H1 (cell line): ENCODE measurements around the gene NHS. TPM values are rescaled to one million over a fixed set of nuclear protein-coding genes. Genes with fewer than 3 reads are reported as not detected.

Experiments used
- CTCF ChIA-PET: fragments of 300-600 bp; sonication (Branson Sonifier 250); formaldehyde crosslinking; loops from one replicate; lab custom pipeline; 2021; ENCODE audit not compliant: partially characterized antibody; lab: Charles Lee
- POLR2A ChIA-PET: fragments of 300-600 bp; sonication (Branson Sonifier 250); formaldehyde crosslinking; loops from one replicate; lab custom pipeline; 2021; ENCODE audit warnings: inconsistent platforms; ENCODE audit not compliant: partially characterized antibody; lab: Charles Lee
- DNase-seq, 2 experiments: peaks; one replicate each; pipeline versions ENCODE4 v3.0.0 to v3.0.0-alpha.2; 2010 to 2022; ENCODE audit warnings: low spot score in 2 of 2, low read depth in 1 of 2, mixed read lengths in 1 of 2
- FAIRE-seq: peaks from 2 replicates; lab custom pipeline; 2011; peaks lifted over from hg19 to GRCh38; lab: Jason Lieb, UNC
- H2AFZ ChIP-seq: 2 replicates; pipeline ENCODE4 v1.8.1; 2012; ENCODE audit warnings: low read length, inconsistent platforms
- H2AK5ac ChIP-seq: 2 replicates; pipeline ENCODE4 v1.6.1; 2013; ENCODE audit warnings: low read depth, low read length
- H2BK120ac ChIP-seq: replicated peaks from 2 replicates; pipeline ENCODE3; 2013; ENCODE audit warnings: low read depth, low read length, inconsistent platforms
- H2BK12ac ChIP-seq: 2 replicates; pipeline ENCODE4 v1.6.1; 2013; ENCODE audit warnings: low read depth, low read length
- H2BK15ac ChIP-seq: 2 replicates; pipeline ENCODE4 v1.6.1; 2013; ENCODE audit warnings: low read length
- H2BK20ac ChIP-seq: 2 replicates; pipeline ENCODE4 v1.6.1; 2013; ENCODE audit warnings: low read length
- H2BK5ac ChIP-seq: 2 replicates; pipeline ENCODE4 v1.6.1; 2013; ENCODE audit warnings: low read depth, low read length
- H3K14ac ChIP-seq: 2 replicates; pipeline ENCODE4 v1.6.1; 2013; ENCODE audit warnings: inconsistent platforms; ENCODE audit not compliant: insufficient read length
- H3K18ac ChIP-seq: 2 replicates; pipeline ENCODE4 v1.6.1; 2013; ENCODE audit warnings: low read length; ENCODE audit errors: extremely low read depth
- H3K23ac ChIP-seq: 2 replicates; pipeline ENCODE4 v1.6.1; 2013; ENCODE audit warnings: inconsistent platforms; ENCODE audit not compliant: insufficient read length
- H3K23me2 ChIP-seq: 2 replicates; pipeline ENCODE4 v1.6.1; 2013; ENCODE audit warnings: low read depth, low read length
- H3K27ac ChIP-seq: 2 replicates; pipeline ENCODE4 v1.6.1; 2011; ENCODE audit warnings: low read depth, low read length, inconsistent platforms
- H3K27me3 ChIP-seq, 4 experiments: replicated peaks in 1 of 4; 1 replicate in 1 of 4; 2 replicates in 3 of 4; pipeline versions ENCODE4 v1.6.1 to v1.8.1; 2011 to 2013; ENCODE audit warnings: low read length in 3 of 4, mild to moderate bottlenecking in 3 of 4, inconsistent platforms in 2 of 4, mixed read lengths in 2 of 4, moderate library complexity in 1 of 4; ENCODE audit not compliant: control insufficient read depth in 3 of 4, insufficient read depth in 3 of 4; ENCODE audit errors: extremely low read depth in 1 of 4
- H3K36me3 ChIP-seq, 4 experiments: 2 replicates each; pipeline versions ENCODE4 v1.6.1 to v1.8.1; 2011 to 2013; ENCODE audit warnings: mild to moderate bottlenecking in 4 of 4, low read length in 3 of 4, moderate library complexity in 2 of 4, control low read depth in 1 of 4, inconsistent platforms in 1 of 4; ENCODE audit not compliant: insufficient read depth in 4 of 4, control insufficient read depth in 2 of 4
- H3K4ac ChIP-seq: replicated peaks from 2 replicates; pipeline ENCODE3; 2013; ENCODE audit warnings: low read length, low read depth, mixed read lengths, inconsistent platforms; ENCODE audit not compliant: insufficient read length
- H3K4me1 ChIP-seq, 4 experiments: replicated peaks in 1 of 4; 1 replicate in 1 of 4; 2 replicates in 3 of 4; pipeline versions ENCODE4 v1.6.1 to v1.8.1; 2011 to 2013; ENCODE audit warnings: low read length in 3 of 4, inconsistent platforms in 2 of 4, mixed read lengths in 1 of 4; ENCODE audit not compliant: insufficient read depth in 4 of 4, control insufficient read depth in 3 of 4
- H3K4me2 ChIP-seq, 2 experiments: 2 replicates each; pipeline versions ENCODE4 v1.6.1 to v1.8.1; 2011 to 2013; ENCODE audit warnings: low read depth in 2 of 2, low read length in 2 of 2, control low read depth in 1 of 2, inconsistent platforms in 1 of 2, mild to moderate bottlenecking in 1 of 2; ENCODE audit not compliant: insufficient read depth in 1 of 2
- H3K4me3 ChIP-seq, 4 experiments: fragments of 200-600, 300-600 bp in 1 of 4; sonication (generic), shearing (Covaris generic), sonication (Bioruptor Twin) in 1 of 4; 2 replicates each; pipeline versions ENCODE4 v1.5.1 to v1.8.1; 2011 to 2016; ENCODE audit warnings: low read length in 4 of 4, low read depth in 3 of 4, control low read depth in 2 of 4, inconsistent platforms in 2 of 4, mild to moderate bottlenecking in 2 of 4, mixed read lengths in 1 of 4, moderate library complexity in 1 of 4; ENCODE audit not compliant: insufficient read depth in 2 of 4; ENCODE audit errors: extremely low read depth in 1 of 4
- H3K56ac ChIP-seq: replicated peaks from 2 replicates; pipeline ENCODE3; 2013; ENCODE audit warnings: low read depth, mild to moderate bottlenecking, mixed read lengths, low read length, inconsistent platforms; ENCODE audit not compliant: insufficient read length
- H3K79me1 ChIP-seq: 2 replicates; pipeline ENCODE4 v1.6.1; 2013; ENCODE audit warnings: low read depth, low read length, control low read depth
- H3K79me2 ChIP-seq, 2 experiments: 2 replicates each; pipeline versions ENCODE4 v1.6.1 to v1.8.1; 2012 to 2013; ENCODE audit warnings: low read length in 2 of 2, mild to moderate bottlenecking in 2 of 2, inconsistent platforms in 1 of 2; ENCODE audit not compliant: insufficient read depth in 2 of 2, control insufficient read depth in 1 of 2
- H3K9ac ChIP-seq, 4 experiments: replicated peaks in 1 of 4; 1 replicate in 1 of 4; 2 replicates in 3 of 4; pipeline versions ENCODE4 v1.6.1 to v1.8.1; 2011 to 2013; ENCODE audit warnings: low read depth in 3 of 4, low read length in 3 of 4, control low read depth in 2 of 4, mild to moderate bottlenecking in 2 of 4, moderate library complexity in 2 of 4, inconsistent platforms in 1 of 4; ENCODE audit errors: extremely low read depth in 1 of 4
- H3K9me3 ChIP-seq, 2 experiments: 2 replicates each; pipeline versions ENCODE4 v1.6.1 to v1.8.1; 2012 to 2013; ENCODE audit warnings: mild to moderate bottlenecking in 2 of 2, moderate library complexity in 2 of 2, control low read depth in 1 of 2, inconsistent platforms in 1 of 2, low read depth in 1 of 2, low read length in 1 of 2, mixed read lengths in 1 of 2; ENCODE audit not compliant: insufficient read depth in 2 of 2
- H4K20me1 ChIP-seq, 2 experiments: replicated peaks in 1 of 2; 2 replicates each; pipeline versions ENCODE3 to v1.8.1; 2011 to 2013; ENCODE audit warnings: inconsistent platforms in 2 of 2, low read length in 2 of 2, mild to moderate bottlenecking in 1 of 2; ENCODE audit not compliant: insufficient read depth in 2 of 2, control insufficient read depth in 1 of 2
- H4K5ac ChIP-seq: 2 replicates; pipeline ENCODE4 v1.6.1; 2013; ENCODE audit warnings: low read length, low read depth, mixed read lengths, inconsistent platforms; ENCODE audit not compliant: insufficient read length
- H4K8ac ChIP-seq: 2 replicates; pipeline ENCODE4 v1.8.0; 2013; ENCODE audit warnings: mild to moderate bottlenecking, moderate library complexity, low read length, inconsistent platforms; ENCODE audit not compliant: insufficient read depth; ENCODE audit errors: extremely low read depth
- H4K91ac ChIP-seq: replicated peaks from 2 replicates; pipeline ENCODE3; 2013; ENCODE audit warnings: low read length, mixed read lengths, inconsistent platforms; ENCODE audit not compliant: insufficient read length
- JUN ChIP-seq: IDR thresholded peaks from 2 replicates; pipeline ENCODE4 v1.6.1; 2011; ENCODE audit warnings: low read depth, mild to moderate bottlenecking, improper control_type of control experiment, low read length
- SP1 ChIP-seq: IDR thresholded peaks from 2 replicates; pipeline ENCODE4 v1.6.1; 2011; ENCODE audit warnings: low read depth, low read length
- TBP ChIP-seq: IDR thresholded peaks from 2 replicates; pipeline ENCODE4 v1.6.1; 2011; ENCODE audit warnings: low read depth, low read length, improper control_type of control experiment
- TEAD4 ChIP-seq: IDR thresholded peaks from 2 replicates; pipeline ENCODE4 v1.6.1; 2012; ENCODE audit warnings: low read depth, low read length, inconsistent platforms, mixed read lengths
- WGBS, 2 experiments: shearing (Covaris generic) in 1 of 2; methylation state at CpG; one replicate each; pipeline versions ENCODE4 v1.1.6 to v1.1.7; 2013 to 2015; ENCODE audit warnings: low lambda C conversion rate in 2 of 2, mixed read lengths in 2 of 2, inconsistent platforms in 1 of 2, low coverage in 1 of 2, missing lambda C conversion rate in 1 of 2; ENCODE audit not compliant: insufficient replicate concordance in 2 of 2, insufficient coverage in 1 of 2, insufficient read length in 1 of 2; ENCODE audit errors: extremely low coverage in 1 of 2, missing lambda C conversion rate in 1 of 2; 5-methylcytosine and 5-hydroxymethylcytosine counted together
- polyA plus RNA-seq, 7 experiments: library from polyadenylated mRNA; depleted of rRNA in 3 of 7; stranded (reverse) in 5 of 7; unstranded in 2 of 7; fragments of >200 nt in 5 of 7; fragments of 200-250 nt in 2 of 7; gene quantifications; 1 replicate in 5 of 7; 2 replicates in 1 of 7; 4 replicates in 1 of 7; pipeline versions ENCODE4 v1.2.1 to v1.2.3, GENCODE V29; 2011 to 2013; ENCODE audit warnings: missing spikeins in 2 of 7, mixed read lengths in 2 of 7
- total RNA-seq: library from RNA; stranded (reverse); fragmentation: NEBNext Ultra II Directional; extraction: Animal tissue kit (Norgen Biotek cat#: 25700); gene quantifications from 2 replicates; pipeline ENCODE4 v1.2.1, GENCODE V29; 2021

The NHS gene
- total and polyA plus RNA-seq, 2 of the 8 experiments (the other 6 are each of a cell fraction or from before 2014, with no cell fraction given), result 2.2 to 6.7 TPM

- Histone ChIP-seq H3K4me2 (no peak overlapping the region), H3K18ac (no peak overlapping the region), H2BK15ac (no peak overlapping the region), H3K36me3 (no peaks in the 10 kb centered on the region), H3K23ac (no peak overlapping the region), H2BK5ac (no peak overlapping the region), H2BK120ac (no peak overlapping the region), H4K91ac (no peak overlapping the region), H3K27ac (no peak overlapping the region), H2AFZ (no peak overlapping the region), H4K5ac (no peak overlapping the region), H2BK12ac (no peak overlapping the region), H2BK20ac (no peak overlapping the region)
- POLR2A ChIA-PET, result no interaction called here
- no peak for TF ChIP-seq SP1
- TF ChIP-seq JUN, result no peak
- no peak for TF ChIP-seq TEAD4
- TF ChIP-seq TBP, result no peak
- TF ChIP-seq, all 59 proteins: peak for 0
- no peak overlapping the region for H3K4me3 ChIP-seq
- WGBS, 2 experiments, result 100% methylated on average over 1 of the region's 1 CpG; no CpG with 5 or more reads in 1 of the 2 experiments
- H3K9ac ChIP-seq, result no peak overlapping the region
- no peaks in the 10 kb centered on the region for H3K79me1 ChIP-seq
- H3K9me3 ChIP-seq, result no peaks in the 10 kb centered on the region
- no peak for FAIRE-seq
- no peak for DNase-seq
- H3K14ac ChIP-seq, result no peak overlapping the region
- H3K56ac ChIP-seq, result no peak overlapping the region
- H3K4me1 ChIP-seq, result no peaks in the 10 kb centered on the region
- H3K79me2 ChIP-seq, result no peaks in the 10 kb centered on the region
- CTCF ChIA-PET, result no interaction called here
- H3K27me3 ChIP-seq, result no peaks in the 10 kb centered on the region; a peak in 1 of 7 replicates
- no peak overlapping the region for H2AK5ac ChIP-seq
- H4K20me1 ChIP-seq, result no peaks in the 10 kb centered on the region
- no peak overlapping the region for H3K4ac ChIP-seq
- H3K23me2 ChIP-seq, result no peaks in the 10 kb centered on the region
- H4K8ac ChIP-seq, result no peak overlapping the region
Observed at GRCh38 chrX:17774053-17774452, 399.1 kb downstream of the NHS start.
